H1 (cell line): ENCODE results near the gene MALT1. TPM values are rescaled to one million over a fixed set of nuclear protein-coding genes. Genes with fewer than 3 reads are reported as not detected.

Source experiments
- CTCF ChIA-PET: fragments of 300-600 bp; sonication (Branson Sonifier 250); formaldehyde crosslinking; loops from one replicate; lab custom pipeline; 2021; ENCODE audit not compliant: partially characterized antibody; lab: Charles Lee
- POLR2A ChIA-PET: fragments of 300-600 bp; sonication (Branson Sonifier 250); formaldehyde crosslinking; loops from one replicate; lab custom pipeline; 2021; ENCODE audit warnings: inconsistent platforms; ENCODE audit not compliant: partially characterized antibody; lab: Charles Lee
- DNase-seq, 2 experiments: peaks; one replicate each; pipeline versions ENCODE4 v3.0.0 to v3.0.0-alpha.2; 2010 to 2022; ENCODE audit warnings: low spot score in 2 of 2, low read depth in 1 of 2, mixed read lengths in 1 of 2
- FAIRE-seq: peaks from 2 replicates; lab custom pipeline; 2011; peaks lifted over from hg19 to GRCh38; lab: Jason Lieb, UNC
- H2AFZ ChIP-seq: 2 replicates; pipeline ENCODE4 v1.8.1; 2012; ENCODE audit warnings: low read length, inconsistent platforms
- H2AK5ac ChIP-seq: 2 replicates; pipeline ENCODE4 v1.6.1; 2013; ENCODE audit warnings: low read depth, low read length
- H2BK120ac ChIP-seq: replicated peaks from 2 replicates; pipeline ENCODE3; 2013; ENCODE audit warnings: low read depth, low read length, inconsistent platforms
- H2BK12ac ChIP-seq: 2 replicates; pipeline ENCODE4 v1.6.1; 2013; ENCODE audit warnings: low read depth, low read length
- H2BK15ac ChIP-seq: 2 replicates; pipeline ENCODE4 v1.6.1; 2013; ENCODE audit warnings: low read length
- H2BK20ac ChIP-seq: 2 replicates; pipeline ENCODE4 v1.6.1; 2013; ENCODE audit warnings: low read length
- H2BK5ac ChIP-seq: 2 replicates; pipeline ENCODE4 v1.6.1; 2013; ENCODE audit warnings: low read depth, low read length
- H3K14ac ChIP-seq: 2 replicates; pipeline ENCODE4 v1.6.1; 2013; ENCODE audit warnings: inconsistent platforms; ENCODE audit not compliant: insufficient read length
- H3K18ac ChIP-seq: 2 replicates; pipeline ENCODE4 v1.6.1; 2013; ENCODE audit warnings: low read length; ENCODE audit errors: extremely low read depth
- H3K23ac ChIP-seq: 2 replicates; pipeline ENCODE4 v1.6.1; 2013; ENCODE audit warnings: inconsistent platforms; ENCODE audit not compliant: insufficient read length
- H3K23me2 ChIP-seq: 2 replicates; pipeline ENCODE4 v1.6.1; 2013; ENCODE audit warnings: low read depth, low read length
- H3K27ac ChIP-seq: 2 replicates; pipeline ENCODE4 v1.6.1; 2011; ENCODE audit warnings: low read depth, low read length, inconsistent platforms
- H3K27me3 ChIP-seq, 4 experiments: replicated peaks in 1 of 4; 1 replicate in 1 of 4; 2 replicates in 3 of 4; pipeline versions ENCODE4 v1.6.1 to v1.8.1; 2011 to 2013; ENCODE audit warnings: low read length in 3 of 4, mild to moderate bottlenecking in 3 of 4, inconsistent platforms in 2 of 4, mixed read lengths in 2 of 4, moderate library complexity in 1 of 4; ENCODE audit not compliant: control insufficient read depth in 3 of 4, insufficient read depth in 3 of 4; ENCODE audit errors: extremely low read depth in 1 of 4
- H3K36me3 ChIP-seq, 4 experiments: 2 replicates each; pipeline versions ENCODE4 v1.6.1 to v1.8.1; 2011 to 2013; ENCODE audit warnings: mild to moderate bottlenecking in 4 of 4, low read length in 3 of 4, moderate library complexity in 2 of 4, control low read depth in 1 of 4, inconsistent platforms in 1 of 4; ENCODE audit not compliant: insufficient read depth in 4 of 4, control insufficient read depth in 2 of 4
- H3K4ac ChIP-seq: replicated peaks from 2 replicates; pipeline ENCODE3; 2013; ENCODE audit warnings: low read length, low read depth, mixed read lengths, inconsistent platforms; ENCODE audit not compliant: insufficient read length
- H3K4me1 ChIP-seq, 4 experiments: replicated peaks in 1 of 4; 1 replicate in 1 of 4; 2 replicates in 3 of 4; pipeline versions ENCODE4 v1.6.1 to v1.8.1; 2011 to 2013; ENCODE audit warnings: low read length in 3 of 4, inconsistent platforms in 2 of 4, mixed read lengths in 1 of 4; ENCODE audit not compliant: insufficient read depth in 4 of 4, control insufficient read depth in 3 of 4
- H3K4me2 ChIP-seq, 2 experiments: 2 replicates each; pipeline versions ENCODE4 v1.6.1 to v1.8.1; 2011 to 2013; ENCODE audit warnings: low read depth in 2 of 2, low read length in 2 of 2, control low read depth in 1 of 2, inconsistent platforms in 1 of 2, mild to moderate bottlenecking in 1 of 2; ENCODE audit not compliant: insufficient read depth in 1 of 2
- H3K4me3 ChIP-seq, 4 experiments: fragments of 200-600, 300-600 bp in 1 of 4; sonication (generic), shearing (Covaris generic), sonication (Bioruptor Twin) in 1 of 4; 2 replicates each; pipeline versions ENCODE4 v1.5.1 to v1.8.1; 2011 to 2016; ENCODE audit warnings: low read length in 4 of 4, low read depth in 3 of 4, control low read depth in 2 of 4, inconsistent platforms in 2 of 4, mild to moderate bottlenecking in 2 of 4, mixed read lengths in 1 of 4, moderate library complexity in 1 of 4; ENCODE audit not compliant: insufficient read depth in 2 of 4; ENCODE audit errors: extremely low read depth in 1 of 4
- H3K56ac ChIP-seq: replicated peaks from 2 replicates; pipeline ENCODE3; 2013; ENCODE audit warnings: low read depth, mild to moderate bottlenecking, mixed read lengths, low read length, inconsistent platforms; ENCODE audit not compliant: insufficient read length
- H3K79me1 ChIP-seq: 2 replicates; pipeline ENCODE4 v1.6.1; 2013; ENCODE audit warnings: low read depth, low read length, control low read depth
- H3K79me2 ChIP-seq, 2 experiments: 2 replicates each; pipeline versions ENCODE4 v1.6.1 to v1.8.1; 2012 to 2013; ENCODE audit warnings: low read length in 2 of 2, mild to moderate bottlenecking in 2 of 2, inconsistent platforms in 1 of 2; ENCODE audit not compliant: insufficient read depth in 2 of 2, control insufficient read depth in 1 of 2
- H3K9ac ChIP-seq, 4 experiments: replicated peaks in 1 of 4; 1 replicate in 1 of 4; 2 replicates in 3 of 4; pipeline versions ENCODE4 v1.6.1 to v1.8.1; 2011 to 2013; ENCODE audit warnings: low read depth in 3 of 4, low read length in 3 of 4, control low read depth in 2 of 4, mild to moderate bottlenecking in 2 of 4, moderate library complexity in 2 of 4, inconsistent platforms in 1 of 4; ENCODE audit errors: extremely low read depth in 1 of 4
- H3K9me3 ChIP-seq, 2 experiments: 2 replicates each; pipeline versions ENCODE4 v1.6.1 to v1.8.1; 2012 to 2013; ENCODE audit warnings: mild to moderate bottlenecking in 2 of 2, moderate library complexity in 2 of 2, control low read depth in 1 of 2, inconsistent platforms in 1 of 2, low read depth in 1 of 2, low read length in 1 of 2, mixed read lengths in 1 of 2; ENCODE audit not compliant: insufficient read depth in 2 of 2
- H4K20me1 ChIP-seq, 2 experiments: replicated peaks in 1 of 2; 2 replicates each; pipeline versions ENCODE3 to v1.8.1; 2011 to 2013; ENCODE audit warnings: inconsistent platforms in 2 of 2, low read length in 2 of 2, mild to moderate bottlenecking in 1 of 2; ENCODE audit not compliant: insufficient read depth in 2 of 2, control insufficient read depth in 1 of 2
- H4K5ac ChIP-seq: 2 replicates; pipeline ENCODE4 v1.6.1; 2013; ENCODE audit warnings: low read length, low read depth, mixed read lengths, inconsistent platforms; ENCODE audit not compliant: insufficient read length
- H4K8ac ChIP-seq: 2 replicates; pipeline ENCODE4 v1.8.0; 2013; ENCODE audit warnings: mild to moderate bottlenecking, moderate library complexity, low read length, inconsistent platforms; ENCODE audit not compliant: insufficient read depth; ENCODE audit errors: extremely low read depth
- H4K91ac ChIP-seq: replicated peaks from 2 replicates; pipeline ENCODE3; 2013; ENCODE audit warnings: low read length, mixed read lengths, inconsistent platforms; ENCODE audit not compliant: insufficient read length
- BRCA1 ChIP-seq: IDR thresholded peaks from 2 replicates; pipeline ENCODE4 v1.6.1; 2012; ENCODE audit warnings: low read depth, low read length, improper control_type of control experiment
- CBX5 ChIP-seq: fragments of 300-800, 300-1000 bp; sonication (generic); IDR thresholded peaks from 2 replicates; pipeline ENCODE4 v1.7.1; 2016; ENCODE audit warnings: antibody characterized with exemption, low read length, low read depth
- CHD2 ChIP-seq: IDR thresholded peaks from 2 replicates; pipeline ENCODE4 v1.6.1; 2012; ENCODE audit warnings: low read length, improper control_type of control experiment
- EZH2 ChIP-seq: fragments of 200-600 bp; sonication (generic); IDR thresholded peaks from 2 replicates; pipeline ENCODE4 v1.7.1; 2012; ENCODE audit warnings: low read depth, mild to moderate bottlenecking, moderate library complexity, low read length, inconsistent platforms; ENCODE audit not compliant: severe bottlenecking
- GTF2F1 ChIP-seq: IDR thresholded peaks from 2 replicates; pipeline ENCODE4 v1.6.1; 2012; ENCODE audit warnings: low read depth, low read length, improper control_type of control experiment, borderline replicate concordance
- JUN ChIP-seq: IDR thresholded peaks from 2 replicates; pipeline ENCODE4 v1.6.1; 2011; ENCODE audit warnings: low read depth, mild to moderate bottlenecking, improper control_type of control experiment, low read length
- KDM4A ChIP-seq: IDR thresholded peaks from one replicate; pipeline ENCODE4 v1.7.1; 2012; ENCODE audit warnings: low read depth, mild to moderate bottlenecking, moderate library complexity, low read length, inconsistent platforms; ENCODE audit not compliant: severe bottlenecking
- KDM5A ChIP-seq: fragments of 200-600 bp; IDR thresholded peaks from 2 replicates; pipeline ENCODE4 v1.7.1; 2012; ENCODE audit warnings: mild to moderate bottlenecking, low read length, inconsistent platforms, mixed read lengths
- MAFK ChIP-seq: IDR thresholded peaks from 2 replicates; pipeline ENCODE4 v1.6.1; 2012; ENCODE audit warnings: low read depth, mild to moderate bottlenecking, improper control_type of control experiment, low read length
- NRF1 ChIP-seq: IDR thresholded peaks from 2 replicates; pipeline ENCODE4 v1.6.1; 2011; ENCODE audit warnings: mild to moderate bottlenecking, low read depth, low read length, improper control_type of control experiment
- RBBP5 ChIP-seq: IDR thresholded peaks from 2 replicates; pipeline ENCODE4 v1.7.1; 2012; ENCODE audit warnings: low read depth, mild to moderate bottlenecking, inconsistent platforms, low read length, moderate library complexity, borderline replicate concordance
- SIRT6 ChIP-seq: IDR thresholded peaks from one replicate; pipeline ENCODE4 v1.7.1; 2012; ENCODE audit warnings: low read length, inconsistent platforms
- TAF1 ChIP-seq: IDR thresholded peaks from 2 replicates; pipeline ENCODE4 v1.6.1; 2011; ENCODE audit warnings: mild to moderate bottlenecking, low read depth, low read length
- USF2 ChIP-seq: IDR thresholded peaks from 2 replicates; pipeline ENCODE4 v1.6.1; 2011; ENCODE audit warnings: low read length, improper control_type of control experiment
- WGBS, 2 experiments: shearing (Covaris generic) in 1 of 2; methylation state at CpG; one replicate each; pipeline versions ENCODE4 v1.1.6 to v1.1.7; 2013 to 2015; ENCODE audit warnings: low lambda C conversion rate in 2 of 2, mixed read lengths in 2 of 2, inconsistent platforms in 1 of 2, low coverage in 1 of 2, missing lambda C conversion rate in 1 of 2; ENCODE audit not compliant: insufficient replicate concordance in 2 of 2, insufficient coverage in 1 of 2, insufficient read length in 1 of 2; ENCODE audit errors: extremely low coverage in 1 of 2, missing lambda C conversion rate in 1 of 2; 5-methylcytosine and 5-hydroxymethylcytosine counted together
- polyA plus RNA-seq, 7 experiments: library from polyadenylated mRNA; depleted of rRNA in 3 of 7; stranded (reverse) in 5 of 7; unstranded in 2 of 7; fragments of >200 nt in 5 of 7; fragments of 200-250 nt in 2 of 7; gene quantifications; 1 replicate in 5 of 7; 2 replicates in 1 of 7; 4 replicates in 1 of 7; pipeline versions ENCODE4 v1.2.1 to v1.2.3, GENCODE V29; 2011 to 2013; ENCODE audit warnings: missing spikeins in 2 of 7, mixed read lengths in 2 of 7
- total RNA-seq: library from RNA; stranded (reverse); fragmentation: NEBNext Ultra II Directional; extraction: Animal tissue kit (Norgen Biotek cat#: 25700); gene quantifications from 2 replicates; pipeline ENCODE4 v1.2.1, GENCODE V29; 2021

The MALT1 gene
- total and polyA plus RNA-seq, 2 of the 8 experiments (the other 6 are each of a cell fraction or from before 2014, with no cell fraction given) = 10.7 to 25.9 TPM

GRCh38 chr18:58780045-58780444, 108.8 kb downstream of the MALT1 start:
- H4K5ac ChIP-seq = no peak overlapping the region
- no peaks in the 10 kb centered on the region for H3K79me1 ChIP-seq
- H3K23me2 ChIP-seq = no peaks in the 10 kb centered on the region; the same call in 1 of the 2 replicates
- H4K8ac ChIP-seq = no peak overlapping the region
- no peak overlapping the region for H3K9ac ChIP-seq
- H3K4me1 ChIP-seq = peaks cover 5 to 12% (median 8%) of the 10 kb centered on the region in 4 experiments
- no peak overlapping the region for H3K14ac ChIP-seq
- no peak overlapping the region for H2AFZ ChIP-seq
- H3K18ac ChIP-seq = no peak overlapping the region
- no peak overlapping the region for H2BK15ac ChIP-seq
- 96% methylated on average over 10 of the region's 10 CpGs; no CpG with 5 or more reads in 1 of the 2 experiments for WGBS, 2 experiments
- no peaks in the 10 kb centered on the region for H3K9me3 ChIP-seq
- no peak for FAIRE-seq
- no peak overlapping the region for H3K4ac ChIP-seq
- no peak overlapping the region for H2AK5ac ChIP-seq
- H3K27ac ChIP-seq = no peak overlapping the region
- H3K4me3 ChIP-seq = no peak overlapping the region
- no peak overlapping the region for H3K4me2 ChIP-seq
- H3K36me3 ChIP-seq = no peaks in the 10 kb centered on the region
- POLR2A ChIA-PET = interaction anchor here (6.5 kb wide), 1 partner anchor 83 kb away, joined by 34 read pairs; the partner anchor contains the start of gene ZNF532
- H3K23ac ChIP-seq = no peak overlapping the region
- no peak overlapping the region for H4K91ac ChIP-seq
- H3K56ac ChIP-seq = no peak overlapping the region
- CTCF ChIA-PET = interaction anchor here (0.6 to 26.9 kb wide), 4 partner anchors 10 to 305 kb away, joined by 3 to 591 read pairs (median 30); no protein-coding TSS in a partner anchor
- no peaks in the 10 kb centered on the region for H3K27me3 ChIP-seq
- H3K79me2 ChIP-seq = no peaks in the 10 kb centered on the region
- H2BK20ac ChIP-seq = no peak overlapping the region
- no peaks in the 10 kb centered on the region for H4K20me1 ChIP-seq
- DNase-seq = no peak
- no peak overlapping the region for H2BK5ac ChIP-seq
- H2BK120ac ChIP-seq = no peak overlapping the region
- H2BK12ac ChIP-seq = no peak overlapping the region
- TF ChIP-seq RBBP5 (no peak), NRF1 (no peak), GTF2F1 (no peak), EZH2 (no peak), KDM5A (no peak), KDM4A (no peak), BRCA1 (no peak), JUN (no peak), SIRT6 (no peak), MAFK (no peak), USF2 (no peak), CHD2 (no peak), TAF1 (no peak), CBX5 (no peak)
